NCI-H1436 (cell line): Measurements from ENCODE around the gene VPS13A.
"Not testable (repeated sequence)": the region's sequence is repeated elsewhere in the genome, so short reads cannot be mapped to it uniquely, and the experiment has no call there.

Experiments
- DNase-seq: peaks from one replicate; lab custom pipeline; 2025; lab: John Stamatoyannopoulos, UW

The VPS13A gene

GRCh38 chr9:77304543-77304942 lies 127.2 kb downstream of the VPS13A start:
- no peak for DNase-seq

- no peak for DNase-seq
Measured at GRCh38 chr9:77305622-77306400, 128.5 kb downstream of the VPS13A start.

DNA sequence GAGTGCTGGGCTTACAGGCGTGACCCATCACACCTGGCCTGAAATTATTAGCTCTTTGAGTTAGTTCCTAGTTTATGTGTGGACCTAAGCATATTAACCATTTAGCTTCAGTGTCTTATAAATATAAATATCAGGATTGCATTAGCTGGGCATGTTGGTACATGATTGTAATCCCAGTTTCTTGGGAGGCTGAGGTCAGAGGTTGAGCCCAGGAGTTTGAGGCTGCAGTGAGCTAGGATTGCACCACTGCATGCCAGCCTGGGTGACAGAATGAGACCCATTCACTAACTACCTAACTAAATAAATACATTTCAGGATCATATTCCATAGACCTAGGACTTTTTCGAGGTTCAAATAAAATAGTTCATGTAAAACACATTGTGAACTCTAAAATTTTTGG lies 129.8 kb downstream of the VPS13A start:
- DNase-seq = no peak

DNA sequence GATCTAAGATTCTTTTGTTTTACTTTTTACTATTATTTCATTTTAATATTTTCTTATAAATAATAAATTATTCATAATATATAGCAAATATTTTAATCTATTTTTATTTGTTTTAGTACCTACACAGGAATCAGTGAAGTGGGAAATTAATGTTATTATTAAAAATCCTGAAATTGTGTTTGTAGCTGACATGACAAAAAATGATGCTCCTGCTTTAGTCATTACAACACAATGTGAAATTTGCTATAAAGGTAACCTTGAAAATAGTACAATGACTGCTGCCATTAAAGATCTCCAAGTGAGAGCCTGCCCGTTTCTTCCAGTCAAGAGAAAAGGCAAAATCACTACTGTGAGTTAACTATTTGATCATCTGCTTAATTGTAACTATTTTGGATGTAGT lies 138.7 kb downstream of the VPS13A start:
- no peak for DNase-seq

DNA sequence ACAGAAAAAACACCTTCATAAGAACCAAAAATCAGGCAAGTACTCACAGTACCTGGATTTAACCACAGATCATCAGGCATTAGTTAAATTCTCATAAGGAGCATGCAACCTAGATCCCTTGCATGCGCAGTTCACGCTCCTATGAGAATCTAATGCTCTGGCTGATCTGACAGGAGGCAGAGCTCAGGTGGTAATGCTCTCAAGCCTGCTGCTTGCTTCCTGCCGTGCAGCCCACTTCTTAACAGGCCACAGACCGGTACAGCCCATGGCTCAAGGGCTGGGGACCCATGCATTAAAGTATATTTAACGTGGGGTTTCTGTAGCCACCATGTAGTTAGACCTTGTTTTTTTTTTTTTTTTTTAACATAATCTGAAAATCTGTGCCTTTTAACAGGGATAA lies 147.7 kb downstream of the VPS13A start:
- DNase-seq = no peak

DNA sequence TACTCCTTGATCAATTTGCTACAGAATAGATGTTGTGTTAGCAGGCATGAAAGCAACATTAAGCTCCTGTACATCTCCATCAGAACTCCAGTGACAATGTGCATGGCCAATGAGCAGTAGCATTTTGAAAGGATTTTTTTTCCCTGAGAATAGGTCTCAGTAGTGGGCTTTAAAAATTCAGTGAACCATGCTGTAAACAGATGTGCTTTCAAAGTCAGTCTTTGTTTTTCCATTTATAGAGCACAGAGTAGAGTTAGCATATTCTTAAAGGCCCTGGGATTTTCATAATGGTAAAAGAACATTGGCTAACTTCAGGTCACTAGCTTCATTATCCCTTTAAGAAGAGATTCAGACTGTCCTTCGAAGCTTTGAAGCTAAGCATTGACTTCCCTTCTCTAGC lies 150.8 kb downstream of the VPS13A start:
- DNase-seq = no peak

GRCh38 chr9:77370064-77370463 lies 192.7 kb downstream of the VPS13A start:
- DNase-seq = no peak

DNA sequence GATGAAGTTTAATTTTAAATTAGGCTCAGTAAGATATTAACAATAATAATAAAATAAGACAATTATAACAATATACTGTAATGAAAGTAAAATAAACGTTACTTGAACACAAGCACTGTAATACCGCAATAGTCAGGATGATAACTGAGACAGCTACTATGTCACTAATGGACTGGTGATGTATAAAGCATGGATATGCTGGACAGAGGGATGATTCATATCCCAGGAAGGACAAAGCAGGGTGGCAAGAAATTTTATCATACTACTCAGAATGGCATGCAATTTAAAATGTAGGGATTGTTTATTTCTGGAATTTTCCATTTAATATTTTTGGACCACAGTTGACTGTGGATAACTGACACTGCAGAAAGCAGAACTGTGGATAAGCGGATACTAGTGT lies 196.9 kb downstream of the VPS13A start:
- DNase-seq = no peak

- DNase-seq = no peak
Measured at GRCh38 chr9:77375956-77376532, 198.7 kb downstream of the VPS13A start.

- DNase-seq = no peak
Measured at GRCh38 chr9:77384406-77384805, 207.1 kb downstream of the VPS13A start.

- no peak for DNase-seq
Measured at GRCh38 chr9:77386187-77386586, 208.9 kb downstream of the VPS13A start.

- no peak for DNase-seq
Measured at GRCh38 chr9:77391834-77392233, 214.5 kb downstream of the VPS13A start.

GRCh38 chr9:77392328-77392727 lies 215.0 kb downstream of the VPS13A start:
- DNase-seq = no peak

GRCh38 chr9:77398581-77398980 lies 221.2 kb downstream of the VPS13A start:
- not testable (repeated sequence) for DNase-seq

DNA sequence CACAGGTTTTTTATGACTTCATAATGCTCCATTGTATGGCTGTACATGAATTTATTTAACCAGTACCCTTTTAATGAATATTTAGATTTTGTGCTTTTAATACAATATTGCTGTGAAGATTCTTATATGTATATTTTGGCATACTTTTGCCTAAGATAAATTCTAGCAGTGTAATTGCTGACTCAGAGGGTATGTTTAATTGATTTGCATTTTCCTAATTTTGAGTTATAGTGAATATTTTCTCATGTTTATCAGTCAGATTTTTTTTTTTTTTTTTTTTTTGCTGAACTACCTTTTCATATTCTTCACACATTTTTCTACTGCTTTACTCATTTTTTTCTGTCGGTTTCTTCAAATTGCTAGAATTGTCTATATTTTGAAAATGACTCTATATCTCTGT lies 222.6 kb downstream of the VPS13A start:
- DNase-seq = no peak

DNA sequence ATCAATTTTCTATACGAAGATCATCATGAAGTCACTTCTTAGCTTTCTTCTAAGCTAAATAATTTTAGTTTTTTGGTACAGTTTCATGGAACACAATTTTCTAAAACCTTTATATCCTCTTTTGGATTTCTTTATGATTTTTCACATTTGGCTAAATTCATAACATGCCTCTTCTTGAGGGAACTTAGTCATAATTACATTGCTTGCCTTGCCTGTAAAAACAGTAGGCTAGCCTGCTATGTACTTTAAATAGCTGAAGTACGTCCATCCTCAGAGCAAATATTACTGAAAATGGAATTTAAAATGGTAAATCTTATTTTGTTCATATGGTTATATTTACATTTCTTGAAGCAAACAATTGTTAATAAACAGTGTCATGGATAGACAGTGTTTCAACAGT lies 225.0 kb downstream of the VPS13A start:
- DNase-seq = no peak

GRCh38 chr9:77403239-77403638 lies 225.9 kb downstream of the VPS13A start:
- DNase-seq = no peak

DNA sequence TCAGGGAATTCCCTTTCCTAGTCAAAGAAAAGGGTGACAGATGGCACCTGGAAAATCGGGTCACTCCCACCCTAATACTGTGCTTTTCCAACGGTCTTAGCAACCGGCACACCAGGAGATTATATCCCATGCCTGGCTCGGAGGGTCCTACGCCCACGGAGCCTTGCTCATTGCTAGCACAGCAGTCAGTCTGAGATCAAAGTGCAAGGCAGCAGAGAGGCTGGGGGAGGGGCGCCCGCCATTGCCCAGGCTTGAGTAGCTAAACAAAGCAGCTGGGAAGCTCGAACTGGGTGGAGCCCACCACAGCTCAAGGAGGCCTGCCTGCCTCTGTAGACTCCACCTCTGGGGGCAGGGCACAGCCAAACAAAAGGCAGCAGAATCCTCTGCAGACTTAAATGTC lies 231.2 kb downstream of the VPS13A start:
- DNase-seq = not testable (repeated sequence)

- DNase-seq = no peak
Measured at GRCh38 chr9:77417566-77417965, 240.2 kb downstream of the VPS13A start.

- DNase-seq = no peak
Measured at GRCh38 chr9:77418226-77418625, 240.9 kb downstream of the VPS13A start.

- DNase-seq = no peak
Measured at GRCh38 chr9:77420641-77421040, 243.3 kb downstream of the VPS13A start.

GRCh38 chr9:77421506-77422265 lies 244.4 kb downstream of the VPS13A start:
- DNase-seq = no peak

- no peak for DNase-seq
Measured at GRCh38 chr9:77422969-77423368, 245.6 kb downstream of the VPS13A start.
